ENCODE data around the gene EXOC6B.

EXOC6B gene

GRCh38 chr2:72162574-72162973 is 663.3 kb downstream of the EXOC6B start:
- TF ChIP-seq CTCF (IDR thresholded peaks at IDR 0.05) (no peak), ZFX (IDR thresholded peaks at IDR 0.05; ENCODE audit: borderline replicate concordance) (no peak)
- no peak overlapping the region for H3K27ac ChIP-seq

GRCh38 chr2:72159211-72159993 is 666.4 kb downstream of the EXOC6B start:
- no peak overlapping the region for H3K27ac ChIP-seq
- no peak for TF ChIP-seq ZFX (IDR thresholded peaks at IDR 0.05; ENCODE audit: borderline replicate concordance)
- no peak for TF ChIP-seq CTCF (IDR thresholded peaks at IDR 0.05)

GRCh38 chr2:72157871-72158771 is 667.7 kb downstream of the EXOC6B start:
- no peak for TF ChIP-seq CTCF (IDR thresholded peaks at IDR 0.05)
- TF ChIP-seq ZFX (IDR thresholded peaks at IDR 0.05; ENCODE audit: borderline replicate concordance) = no peak
- H3K27ac ChIP-seq = no peak overlapping the region

GRCh38 chr2:72156872-72157271 is 669.0 kb downstream of the EXOC6B start:
- TF ChIP-seq CTCF (IDR thresholded peaks at IDR 0.05) (no peak), ZFX (IDR thresholded peaks at IDR 0.05; ENCODE audit: borderline replicate concordance) (no peak)
- no peak overlapping the region for H3K27ac ChIP-seq

- no peak overlapping the region for H3K27ac ChIP-seq
- TF ChIP-seq CTCF (IDR thresholded peaks at IDR 0.05) (no peak), ZFX (IDR thresholded peaks at IDR 0.05; ENCODE audit: borderline replicate concordance) (no peak)
These were observed 670.1 kb downstream of the EXOC6B start for GRCh38 chr2:72155737-72156136.

- no peak for TF ChIP-seq CTCF (IDR thresholded peaks at IDR 0.05)
- TF ChIP-seq ZFX (IDR thresholded peaks at IDR 0.05; ENCODE audit: borderline replicate concordance) = no peak
- H3K27ac ChIP-seq = no peak overlapping the region
These were observed 670.7 kb downstream of the EXOC6B start for GRCh38 chr2:72155151-72155550.
